ENCODE results near the gene EOMES. TPM values are rescaled to one million over a fixed set of nuclear protein-coding genes. Genes with fewer than 3 reads are reported as not detected.

Gene EOMES
- polyA plus RNA-seq, 1 experiment: not detected

GRCh38 chr3:27669591-27669990 is 52.5 kb downstream of the EOMES start:
- TF ChIP-seq, protein P1, sequence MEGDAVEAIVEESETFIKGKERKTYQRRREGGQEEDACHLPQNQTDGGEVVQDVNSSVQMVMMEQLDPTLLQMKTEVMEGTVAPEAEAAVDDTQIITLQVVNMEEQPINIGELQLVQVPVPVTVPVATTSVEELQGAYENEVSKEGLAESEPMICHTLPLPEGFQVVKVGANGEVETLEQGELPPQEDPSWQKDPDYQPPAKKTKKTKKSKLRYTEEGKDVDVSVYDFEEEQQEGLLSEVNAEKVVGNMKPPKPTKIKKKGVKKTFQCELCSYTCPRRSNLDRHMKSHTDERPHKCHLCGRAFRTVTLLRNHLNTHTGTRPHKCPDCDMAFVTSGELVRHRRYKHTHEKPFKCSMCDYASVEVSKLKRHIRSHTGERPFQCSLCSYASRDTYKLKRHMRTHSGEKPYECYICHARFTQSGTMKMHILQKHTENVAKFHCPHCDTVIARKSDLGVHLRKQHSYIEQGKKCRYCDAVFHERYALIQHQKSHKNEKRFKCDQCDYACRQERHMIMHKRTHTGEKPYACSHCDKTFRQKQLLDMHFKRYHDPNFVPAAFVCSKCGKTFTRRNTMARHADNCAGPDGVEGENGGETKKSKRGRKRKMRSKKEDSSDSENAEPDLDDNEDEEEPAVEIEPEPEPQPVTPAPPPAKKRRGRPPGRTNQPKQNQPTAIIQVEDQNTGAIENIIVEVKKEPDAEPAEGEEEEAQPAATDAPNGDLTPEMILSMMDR (IDR thresholded peaks at IDR 0.05; ENCODE audit: insufficient read depth, low read depth, low read length): no peak
- Histone ChIP-seq H3K36me3 (ENCODE audit: control insufficient read depth, insufficient read depth, low read length) (no peaks in the 10 kb centered on the region), H3K4me3 (ENCODE audit: low read depth, low read length) (no peak overlapping the region), H3K27me3 (ENCODE audit: control insufficient read depth, insufficient read depth, low read length) (no peaks in the 10 kb centered on the region)
- CTCF ChIA-PET: interaction anchor here (0.9 to 1.2 kb wide), 2 partner anchors 10 kb away, joined by 3 read pairs; no protein-coding TSS in a partner anchor
- no peak for DNase-seq (ENCODE audit: low read depth)
- POLR2A ChIA-PET: no interaction called here

GRCh38 chr3:27667751-27668150 is 54.4 kb downstream of the EOMES start:
- ChIA-PET CTCF (interaction anchor here (1.2 kb wide), 1 partner anchor 14 kb away, joined by 4 read pairs; no protein-coding TSS in a partner anchor), POLR2A (no interaction called here)
- no peak overlapping the region for H3K4me3 ChIP-seq (ENCODE audit: low read depth, low read length)
- TF ChIP-seq, protein P1 (IDR thresholded peaks at IDR 0.05; ENCODE audit: insufficient read depth, low read depth, low read length): no peak
- no peaks in the 10 kb centered on the region for H3K27me3 ChIP-seq (ENCODE audit: control insufficient read depth, insufficient read depth, low read length)
- H3K36me3 ChIP-seq (ENCODE audit: control insufficient read depth, insufficient read depth, low read length): no peaks in the 10 kb centered on the region
- DNase-seq (ENCODE audit: low read depth): no peak

- CTCF ChIA-PET: interaction anchor here (1.2 kb wide), 1 partner anchor 14 kb away, joined by 5 read pairs; no protein-coding TSS in a partner anchor
- Histone ChIP-seq H3K4me3 (ENCODE audit: low read depth, low read length) (no peak overlapping the region), H3K27me3 (ENCODE audit: control insufficient read depth, insufficient read depth, low read length) (no peaks in the 10 kb centered on the region), H3K36me3 (ENCODE audit: control insufficient read depth, insufficient read depth, low read length) (no peaks in the 10 kb centered on the region)
- POLR2A ChIA-PET: no interaction called here
- peak; percentile 35 for DNase-seq (ENCODE audit: low read depth)
- TF ChIP-seq, protein P1 (IDR thresholded peaks at IDR 0.05; ENCODE audit: insufficient read depth, low read depth, low read length): no peak
Observed at GRCh38 chr3:27666708-27667107, 55.4 kb downstream of the EOMES start.

DNA sequence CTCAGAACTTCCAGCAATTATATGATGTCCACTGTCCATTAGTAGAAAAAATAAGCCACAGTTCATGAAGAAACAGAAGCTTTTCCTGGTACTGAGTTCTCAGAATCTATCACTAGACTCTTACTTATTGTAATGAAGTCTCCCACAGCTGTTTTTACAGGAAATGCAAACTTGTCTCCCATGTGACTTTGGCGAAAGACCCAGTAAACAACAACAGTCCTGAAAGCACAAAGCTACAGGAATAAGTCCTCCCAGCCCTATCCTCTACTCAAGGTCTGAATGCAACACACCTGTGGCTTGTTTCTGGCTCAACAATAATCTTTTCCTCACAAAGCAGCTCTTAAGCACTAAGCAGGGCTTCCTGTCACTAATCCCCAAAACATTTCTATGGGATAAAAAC is 55.9 kb downstream of the EOMES start:
- DNase-seq (ENCODE audit: low read depth): no peak
- Histone ChIP-seq H3K4me3 (ENCODE audit: low read depth, low read length) (no peak overlapping the region), H3K36me3 (ENCODE audit: control insufficient read depth, insufficient read depth, low read length) (no peaks in the 10 kb centered on the region), H3K27me3 (ENCODE audit: control insufficient read depth, insufficient read depth, low read length) (no peaks in the 10 kb centered on the region)
- TF ChIP-seq, protein P1 (IDR thresholded peaks at IDR 0.05; ENCODE audit: insufficient read depth, low read depth, low read length): no peak
- ChIA-PET CTCF (interaction anchor here (1.2 kb wide), 1 partner anchor 15 kb away, joined by 5 read pairs; no protein-coding TSS in a partner anchor), POLR2A (no interaction called here)

Other genes with a start within 250 kb of the EOMES start
- gene SLC4A7, start 237.9 kb downstream of the EOMES start, polyA plus RNA-seq (2011; rRNA removed): 15.4 and 36.7 TPM in 2 replicates

Measured in BJ (cell line).